Measurements from ENCODE around the gene HEPHL1.

- TF ChIP-seq CTCF (IDR thresholded peaks at IDR 0.05; ENCODE audit: insufficient read depth, low read length) (no peak), REST (IDR thresholded peaks at IDR 0.05; ENCODE audit: insufficient replicate concordance, low read depth) (no peak)
Measured at GRCh38 chr11:94133752-94134151, 112.6 kb downstream of the HEPHL1 start.
